ENCODE results near the gene UCK1. TPM values are rescaled to one million over a fixed set of nuclear protein-coding genes. Genes with fewer than 3 reads are reported as not detected.
A peak's percentile ranks its signal among the peaks of the same experiment; 100 is the strongest.

Gene UCK1
- total and polyA plus RNA-seq, 11 donors: 16.4 to 45.1 (median 24.9) TPM

- H3K27me3 ChIP-seq: peaks cover 11 to 57% (median 39%) of the 10 kb centered on the region in 9 donors
- 2 to 6% (median 3%) methylated on average over 22 to 30 of the region's 30 CpGs for WGBS, 4 donors
- TF ChIP-seq POLR2A (IDR thresholded peaks at IDR 0.05): no peak
- TF ChIP-seq, protein P1, sequence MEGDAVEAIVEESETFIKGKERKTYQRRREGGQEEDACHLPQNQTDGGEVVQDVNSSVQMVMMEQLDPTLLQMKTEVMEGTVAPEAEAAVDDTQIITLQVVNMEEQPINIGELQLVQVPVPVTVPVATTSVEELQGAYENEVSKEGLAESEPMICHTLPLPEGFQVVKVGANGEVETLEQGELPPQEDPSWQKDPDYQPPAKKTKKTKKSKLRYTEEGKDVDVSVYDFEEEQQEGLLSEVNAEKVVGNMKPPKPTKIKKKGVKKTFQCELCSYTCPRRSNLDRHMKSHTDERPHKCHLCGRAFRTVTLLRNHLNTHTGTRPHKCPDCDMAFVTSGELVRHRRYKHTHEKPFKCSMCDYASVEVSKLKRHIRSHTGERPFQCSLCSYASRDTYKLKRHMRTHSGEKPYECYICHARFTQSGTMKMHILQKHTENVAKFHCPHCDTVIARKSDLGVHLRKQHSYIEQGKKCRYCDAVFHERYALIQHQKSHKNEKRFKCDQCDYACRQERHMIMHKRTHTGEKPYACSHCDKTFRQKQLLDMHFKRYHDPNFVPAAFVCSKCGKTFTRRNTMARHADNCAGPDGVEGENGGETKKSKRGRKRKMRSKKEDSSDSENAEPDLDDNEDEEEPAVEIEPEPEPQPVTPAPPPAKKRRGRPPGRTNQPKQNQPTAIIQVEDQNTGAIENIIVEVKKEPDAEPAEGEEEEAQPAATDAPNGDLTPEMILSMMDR (IDR thresholded peaks at IDR 0.05): no peak
- DNase-seq: no peak
- H3K9me3 ChIP-seq: peaks cover 0 to 27% (median 16%) of the 10 kb centered on the region in 12 donors
- no peaks in the 10 kb centered on the region for H3K36me3 ChIP-seq
- intact Hi-C loops (cut with DNase I): no loop called here
- peaks cover 0 to 20% (median 8%) of the 10 kb centered on the region in 12 donors for H3K4me1 ChIP-seq
- peak in 1 of 4 donors; percentile 16 for ATAC-seq
- H3K4me3 ChIP-seq: peak overlapping the region in 3 of 12 donors; percentile 20 to 41 (median 24)
- H3K27ac ChIP-seq: no peak overlapping the region
Observed at GRCh38 chr9:131545786-131546335, 14.8 kb upstream of the UCK1 start.

- H3K27ac ChIP-seq: no peak within 1 kb of the TSS
- H3K4me1 ChIP-seq: peaks cover 0 to 20% (median 8%) of the 10 kb centered on the region in 12 donors
- TF ChIP-seq, protein P1 (IDR thresholded peaks at IDR 0.05): no peak
- no peak for TF ChIP-seq POLR2A (IDR thresholded peaks at IDR 0.05)
- peaks cover 11 to 52% (median 39%) of the 10 kb centered on the region in 9 donors for H3K27me3 ChIP-seq
- H3K9me3 ChIP-seq: peaks cover 0 to 27% (median 16%) of the 10 kb centered on the region in 12 donors
- peak in 2 of 4 donors; percentile 12 to 44 for ATAC-seq
- intact Hi-C loops (cut with DNase I): no loop called here
- 20 to 43% (median 27%) methylated on average over 28 to 50 of the region's 50 CpGs for WGBS, 4 donors
- H3K36me3 ChIP-seq: no peaks in the 10 kb centered on the region
- H3K4me3 ChIP-seq: peak within 1 kb of the TSS in 4 of 12 donors; percentile 20 to 41 (median 32)
- DNase-seq: peak in 1 of 5 donors; percentile 65
Observed at GRCh38 chr9:131545003-131545785, 14.1 kb upstream of the UCK1 start, which contains the start of gene PRRT1B. Gene PRRT1B (plus strand): TSS chr9:131545523. CDS start chr9:131545616, 93 bp downstream.

- ATAC-seq (no peak), DNase-seq (no peak)
- intact Hi-C loops (cut with DNase I): no loop called here
- H3K9me3 ChIP-seq: peaks cover 0 to 27% (median 16%) of the 10 kb centered on the region in 12 donors
- 89 to 94% (median 92%) methylated on average over 6 of the region's 6 CpGs for WGBS, 4 donors
- TF ChIP-seq, protein P1 (IDR thresholded peaks at IDR 0.05): no peak
- no peak for TF ChIP-seq POLR2A (IDR thresholded peaks at IDR 0.05)
- peaks cover 0 to 20% (median 8%) of the 10 kb centered on the region in 12 donors for H3K4me1 ChIP-seq
- H3K27me3 ChIP-seq: peaks cover 7 to 45% (median 27%) of the 10 kb centered on the region in 9 donors
- no peak overlapping the region for H3K27ac ChIP-seq
- H3K4me3 ChIP-seq: no peak overlapping the region
- H3K36me3 ChIP-seq: no peaks in the 10 kb centered on the region
Observed at GRCh38 chr9:131543141-131543540, 12.1 kb upstream of the UCK1 start.
